ENCODE results near the gene MOK. TPM values are rescaled to one million over a fixed set of nuclear protein-coding genes. Genes with fewer than 3 reads are reported as not detected.

MOK gene
- total and polyA plus RNA-seq, 2 of the 4 experiments (the other 2 are of a cell fraction) = 16.8 to 48.5 TPM

DNA sequence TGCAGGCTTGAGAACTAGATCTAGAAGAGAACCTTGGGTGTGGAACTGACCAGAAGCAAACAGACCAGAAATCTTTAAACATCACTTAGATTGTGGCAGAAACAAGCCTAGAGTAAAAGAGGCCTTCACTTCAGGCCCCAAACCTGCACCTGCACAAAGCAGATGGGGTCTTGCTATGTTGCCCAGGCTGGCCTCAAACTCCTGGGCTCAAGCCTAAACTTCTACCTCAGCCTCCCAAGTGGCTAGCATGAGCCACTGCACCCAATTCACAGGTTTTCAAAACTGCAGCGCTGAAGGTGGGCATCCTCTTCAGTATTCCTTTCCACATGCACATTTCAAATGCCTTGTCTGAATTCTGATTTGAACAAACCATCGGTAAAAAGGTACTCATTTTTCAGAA lies 19.9 kb downstream of the MOK start:
- intact Hi-C loops (cut with micrococcal nuclease) = no loop called here
- Histone ChIP-seq H3K79me1 (ENCODE audit: low read depth in 1 of 2, low read length in 2 of 2) (peaks cover 3 to 4% of the 10 kb centered on the region in 2 experiments; a peak in 3 of 4 replicates), H3K4me2 (ENCODE audit: low read depth, low read length) (no peak overlapping the region), H3K18ac (ENCODE audit: low read depth, low read length) (no peak overlapping the region), H3K14ac (replicated peaks; ENCODE audit: low read depth, low read length) (no peak overlapping the region), H3K56ac (ENCODE audit: extremely low read depth, insufficient read depth, low read length) (no peak overlapping the region), H4K8ac (ENCODE audit: low read depth in 2 of 2, low read length in 2 of 2) (0 out of 4 replicates have a peak overlapping the region, but pooled peaks of 1 of the 2 experiments have one; percentile 13), H3K23ac (ENCODE audit: low read depth, low read length) (no peak overlapping the region), H4K5ac (ENCODE audit: low read depth, low read length) (no peak overlapping the region), H3K9me3 (ENCODE audit: control insufficient read depth, insufficient read depth, low read length) (no peaks in the 10 kb centered on the region), H3K9me1 (ENCODE audit: insufficient read depth, low read length) (peaks cover 3% of the 10 kb centered on the region), H3K27me3 (ENCODE audit: control insufficient read depth, insufficient read depth, low read length) (no peaks in the 10 kb centered on the region), H2BK15ac (ENCODE audit: low read depth, low read length) (no peak overlapping the region), H2AFZ (replicated peaks; ENCODE audit: low read length, poor library complexity) (no peak overlapping the region), H2AK9ac (replicated peaks; ENCODE audit: low read depth, low read length, poor library complexity) (peak overlapping the region; percentile 57), H3K4me3 (ENCODE audit: insufficient read depth, low read depth, low read length) (no peak overlapping the region), H3K9ac (ENCODE audit: low read depth, low read length) (no peak overlapping the region), H2BK20ac (ENCODE audit: low read depth, low read length) (peak overlapping the region; percentile 55; the same call in 1 of the 2 replicates), H2BK120ac (ENCODE audit: low read depth, low read length) (peak overlapping the region; percentile 28; the same call in 1 of the 2 replicates), H2AK5ac (ENCODE audit: low read depth, low read length) (peak overlapping the region; percentile 20; the same call in 1 of the 2 replicates), H2BK5ac (ENCODE audit: low read depth, low read length, poor library complexity, severe bottlenecking) (no peak overlapping the region), H3K4ac (ENCODE audit: low read depth, low read length) (peak overlapping the region; percentile 11; the same call in 1 of the 2 replicates), H3K27ac (ENCODE audit: insufficient read depth, low read length) (no peak overlapping the region), H3K4me1 (ENCODE audit: control insufficient read depth, insufficient read depth, low read length) (peaks cover 1% of the 10 kb centered on the region; the same call in 1 of the 2 replicates), H4K91ac (ENCODE audit: insufficient read depth, low read depth, low read length) (peak overlapping the region; percentile 10; the same call in 1 of the 2 replicates), H4K20me1 (ENCODE audit: insufficient read depth, low read length) (no peaks in the 10 kb centered on the region), H3K36me3 (ENCODE audit: control insufficient read depth, insufficient read depth, low read length) (no peaks in the 10 kb centered on the region)
- dilution Hi-C loops (cut with HindIII; ENCODE audit: low sequenced_read_pairs, unreplicated experiment) = no loop called here
- CTCF ChIA-PET = no interaction called here
- BruUV-seq (replicated peaks) = no TSS peak
- DNase-seq (no peak), ATAC-seq (ENCODE audit: low read depth) (no peak)
- in situ Hi-C loops (cut with MboI; ENCODE audit: low sequenced_read_pairs) = no loop called here
- POLR2A ChIA-PET (ENCODE audit: unreplicated experiment) = no interaction called here
- TF ChIP-seq, protein P1, sequence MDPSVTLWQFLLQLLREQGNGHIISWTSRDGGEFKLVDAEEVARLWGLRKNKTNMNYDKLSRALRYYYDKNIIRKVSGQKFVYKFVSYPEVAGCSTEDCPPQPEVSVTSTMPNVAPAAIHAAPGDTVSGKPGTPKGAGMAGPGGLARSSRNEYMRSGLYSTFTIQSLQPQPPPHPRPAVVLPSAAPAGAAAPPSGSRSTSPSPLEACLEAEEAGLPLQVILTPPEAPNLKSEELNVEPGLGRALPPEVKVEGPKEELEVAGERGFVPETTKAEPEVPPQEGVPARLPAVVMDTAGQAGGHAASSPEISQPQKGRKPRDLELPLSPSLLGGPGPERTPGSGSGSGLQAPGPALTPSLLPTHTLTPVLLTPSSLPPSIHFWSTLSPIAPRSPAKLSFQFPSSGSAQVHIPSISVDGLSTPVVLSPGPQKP (IDR thresholded peaks at IDR 0.05; ENCODE audit: borderline replicate concordance, low read depth, low read length) = no peak
- TF ChIP-seq BHLHE40 (IDR thresholded peaks at IDR 0.05; ENCODE audit: low read depth, low read length) = no peak
- TF ChIP-seq POLR2A (IDR thresholded peaks at IDR 0.05; ENCODE audit: low read depth, low read length) = no peak
- TF ChIP-seq RCOR1 (IDR thresholded peaks at IDR 0.05; ENCODE audit: insufficient replicate concordance, low read length) = no peak
- no peak for TF ChIP-seq SMC3 (IDR thresholded peaks at IDR 0.05; ENCODE audit: low read depth, low read length)
- TF ChIP-seq, protein P2, sequence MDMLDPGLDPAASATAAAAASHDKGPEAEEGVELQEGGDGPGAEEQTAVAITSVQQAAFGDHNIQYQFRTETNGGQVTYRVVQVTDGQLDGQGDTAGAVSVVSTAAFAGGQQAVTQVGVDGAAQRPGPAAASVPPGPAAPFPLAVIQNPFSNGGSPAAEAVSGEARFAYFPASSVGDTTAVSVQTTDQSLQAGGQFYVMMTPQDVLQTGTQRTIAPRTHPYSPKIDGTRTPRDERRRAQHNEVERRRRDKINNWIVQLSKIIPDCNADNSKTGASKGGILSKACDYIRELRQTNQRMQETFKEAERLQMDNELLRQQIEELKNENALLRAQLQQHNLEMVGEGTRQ (IDR thresholded peaks at IDR 0.05; ENCODE audit: low read depth, low read length) = no peak
- TF ChIP-seq FOS (IDR thresholded peaks at IDR 0.05; ENCODE audit: low read depth, low read length) = no peak
- no peak for TF ChIP-seq MAFK (IDR thresholded peaks at IDR 0.05; ENCODE audit: low read depth, low read length)
- no peak for TF ChIP-seq CEBPB (IDR thresholded peaks at IDR 0.05; ENCODE audit: low read depth, low read length)
- TF ChIP-seq MAZ (IDR thresholded peaks at IDR 0.05; ENCODE audit: borderline replicate concordance, low read depth, low read length) = no peak
- TF ChIP-seq NFE2L2 (IDR thresholded peaks at IDR 0.05; ENCODE audit: low read depth, low read length) = no peak
- TF ChIP-seq RFX5 (IDR thresholded peaks at IDR 0.05; ENCODE audit: low read depth, low read length) = no peak
- TF ChIP-seq, protein P3, sequence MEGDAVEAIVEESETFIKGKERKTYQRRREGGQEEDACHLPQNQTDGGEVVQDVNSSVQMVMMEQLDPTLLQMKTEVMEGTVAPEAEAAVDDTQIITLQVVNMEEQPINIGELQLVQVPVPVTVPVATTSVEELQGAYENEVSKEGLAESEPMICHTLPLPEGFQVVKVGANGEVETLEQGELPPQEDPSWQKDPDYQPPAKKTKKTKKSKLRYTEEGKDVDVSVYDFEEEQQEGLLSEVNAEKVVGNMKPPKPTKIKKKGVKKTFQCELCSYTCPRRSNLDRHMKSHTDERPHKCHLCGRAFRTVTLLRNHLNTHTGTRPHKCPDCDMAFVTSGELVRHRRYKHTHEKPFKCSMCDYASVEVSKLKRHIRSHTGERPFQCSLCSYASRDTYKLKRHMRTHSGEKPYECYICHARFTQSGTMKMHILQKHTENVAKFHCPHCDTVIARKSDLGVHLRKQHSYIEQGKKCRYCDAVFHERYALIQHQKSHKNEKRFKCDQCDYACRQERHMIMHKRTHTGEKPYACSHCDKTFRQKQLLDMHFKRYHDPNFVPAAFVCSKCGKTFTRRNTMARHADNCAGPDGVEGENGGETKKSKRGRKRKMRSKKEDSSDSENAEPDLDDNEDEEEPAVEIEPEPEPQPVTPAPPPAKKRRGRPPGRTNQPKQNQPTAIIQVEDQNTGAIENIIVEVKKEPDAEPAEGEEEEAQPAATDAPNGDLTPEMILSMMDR (conservative IDR thresholded peaks at IDR 0.05; ENCODE audit: low read depth, low read length) = no peak
- TF ChIP-seq RAD21 (IDR thresholded peaks at IDR 0.05; ENCODE audit: low read length) = no peak
- no peak for TF ChIP-seq MXI1 (IDR thresholded peaks at IDR 0.05; ENCODE audit: borderline replicate concordance, low read depth, low read length)
- TF ChIP-seq CHD1 (IDR thresholded peaks at IDR 0.05; ENCODE audit: low read depth, low read length) = no peak
- 83% methylated on average over 1 of the region's 2 CpGs; no CpG with 5 or more reads in 1 of the 2 experiments for WGBS, 2 experiments (ENCODE audit: extremely low coverage in 2 of 2, insufficient read length in 1 of 2)
